ENCODE measurements around the gene PDE5A.

GRCh38 chr4:119652998-119653397, 24.4 kb upstream of the PDE5A start:
- TF ChIP-seq CTCF (conservative IDR thresholded peaks at IDR 0.05; ENCODE audit: low read depth, low read length) (no peak), EZH2 (IDR thresholded peaks at IDR 0.05; ENCODE audit: low read length, unreplicated experiment) (no peak)
